Ramos (cell line): ENCODE results near the gene MSRB2.

Experiments
- in situ Hi-C: fragments of 300-500 bp; cut with MboI; formaldehyde crosslinking; loops from one replicate; pipeline ENCODE4 v1.14.3; 2022; ENCODE audit warnings: low sequenced_read_pairs; ENCODE audit not compliant: unreplicated experiment

Gene MSRB2

GRCh38 chr10:23095404-23095965, at the start of gene MSRB2:
MSRB2 (plus strand) TSS chr10:23095579; CDS start chr10:23095609, 30 bp downstream.
- in situ Hi-C loops = no loop called here

DNA sequence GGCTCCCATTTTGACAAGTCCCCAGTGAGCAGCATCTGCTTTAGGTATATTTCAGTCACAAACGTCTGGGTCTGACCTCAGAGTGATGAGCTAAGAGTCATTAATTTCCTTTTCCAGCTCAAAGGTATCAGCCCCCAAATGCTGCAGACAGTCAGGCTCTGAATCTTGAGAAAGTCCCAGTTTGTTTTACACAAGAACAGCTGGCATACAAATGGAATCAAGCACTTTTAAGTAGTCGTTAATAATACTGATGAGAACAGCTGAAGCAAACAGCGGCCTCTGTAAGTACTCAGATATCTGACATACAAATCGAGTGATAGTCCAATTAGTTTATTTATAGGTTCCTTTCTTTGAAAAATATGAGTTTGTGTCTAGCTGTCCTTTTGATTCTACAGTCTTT, 49.4 kb upstream of the MSRB2 start:
- in situ Hi-C loops = no loop called here

- in situ Hi-C loops = no loop called here
Measured at GRCh38 chr10:23047201-23048050, 48.0 kb upstream of the MSRB2 start.

DNA sequence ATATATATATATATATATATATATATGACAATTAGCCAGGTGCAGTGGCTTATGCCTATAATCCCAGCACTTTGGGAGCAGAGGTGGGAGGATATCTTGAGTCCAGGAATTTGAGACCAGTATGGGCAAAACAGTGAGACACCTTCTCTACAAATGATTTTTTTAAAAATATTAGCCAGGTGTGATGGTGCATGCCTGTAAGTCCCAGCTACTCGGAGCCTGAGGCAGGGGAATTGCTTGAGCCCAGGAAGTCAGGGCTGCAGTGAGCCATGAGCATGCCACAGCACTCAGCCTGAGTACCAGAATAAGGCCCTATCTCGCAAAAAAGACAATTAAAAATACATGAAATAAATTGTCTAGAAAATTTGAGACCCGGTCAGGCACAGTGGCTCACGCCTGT, 47.2 kb upstream of the MSRB2 start:
- in situ Hi-C loops = no loop called here

DNA sequence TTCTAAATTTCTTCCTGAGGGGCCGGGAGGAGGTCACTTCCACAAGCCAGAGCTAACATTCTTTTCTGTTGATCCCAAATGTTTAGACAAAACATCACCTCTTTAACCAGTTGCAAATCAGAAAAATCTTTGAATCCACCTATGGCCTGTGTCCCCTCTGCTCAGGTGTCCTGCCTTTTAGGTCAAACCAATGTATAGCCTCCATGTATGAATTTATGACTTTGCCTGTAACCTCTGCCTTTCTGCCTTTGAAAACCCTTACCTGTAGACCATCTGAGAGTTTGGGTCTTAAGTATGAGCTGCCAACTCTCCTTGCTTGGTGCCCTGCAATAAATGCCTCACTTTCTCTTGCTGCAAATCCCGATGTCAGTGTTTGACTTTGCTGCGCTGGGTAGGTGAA, 44.1 kb upstream of the MSRB2 start:
- in situ Hi-C loops = no loop called here

GRCh38 chr10:23051855-23052331, 43.5 kb upstream of the MSRB2 start:
- in situ Hi-C loops = no loop called here

DNA sequence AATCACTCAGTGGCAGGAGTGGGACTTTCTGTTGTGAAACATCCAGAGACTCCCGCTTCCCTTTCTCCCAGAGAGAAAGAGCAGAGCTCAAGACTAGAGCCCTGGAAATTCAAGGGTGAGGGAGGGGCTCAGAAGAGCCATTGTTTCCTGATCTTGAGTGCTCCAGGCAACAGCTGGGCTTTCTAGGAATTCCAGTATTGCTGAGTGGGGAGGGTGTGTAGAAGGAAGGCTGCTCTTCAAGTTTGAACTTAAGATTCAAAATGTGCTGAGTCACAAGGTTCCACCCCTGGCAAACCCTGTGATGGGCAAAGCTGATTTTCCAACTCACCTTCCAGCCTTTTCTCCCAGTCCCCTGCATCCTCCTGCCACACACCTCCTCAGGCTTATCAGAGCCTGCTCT, 42.3 kb upstream of the MSRB2 start:
- in situ Hi-C loops = no loop called here

GRCh38 chr10:23055424-23056185, 39.8 kb upstream of the MSRB2 start:
- in situ Hi-C loops = no loop called here

- in situ Hi-C loops = no loop called here
Measured at GRCh38 chr10:23056186-23056579, 39.2 kb upstream of the MSRB2 start.

DNA sequence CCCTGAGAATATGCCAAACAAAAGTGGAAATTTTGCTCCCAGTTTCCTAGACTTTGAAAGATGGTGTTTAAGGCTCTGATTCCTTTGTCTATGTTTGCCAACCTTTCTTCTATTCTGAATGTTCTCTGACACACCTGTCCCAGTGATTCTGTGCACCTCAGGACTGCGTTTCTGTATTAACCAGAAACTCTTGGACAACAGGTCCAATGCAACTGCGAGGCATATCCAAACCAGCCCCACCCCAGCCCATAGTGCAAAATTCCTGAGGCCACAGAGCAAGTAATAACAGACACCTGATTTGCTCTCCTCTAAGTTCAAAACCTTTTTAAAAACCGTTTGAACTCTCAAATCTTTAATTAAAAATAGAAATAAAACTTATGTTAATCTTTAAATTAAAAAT, 37.0 kb upstream of the MSRB2 start:
- in situ Hi-C loops = no loop called here

DNA sequence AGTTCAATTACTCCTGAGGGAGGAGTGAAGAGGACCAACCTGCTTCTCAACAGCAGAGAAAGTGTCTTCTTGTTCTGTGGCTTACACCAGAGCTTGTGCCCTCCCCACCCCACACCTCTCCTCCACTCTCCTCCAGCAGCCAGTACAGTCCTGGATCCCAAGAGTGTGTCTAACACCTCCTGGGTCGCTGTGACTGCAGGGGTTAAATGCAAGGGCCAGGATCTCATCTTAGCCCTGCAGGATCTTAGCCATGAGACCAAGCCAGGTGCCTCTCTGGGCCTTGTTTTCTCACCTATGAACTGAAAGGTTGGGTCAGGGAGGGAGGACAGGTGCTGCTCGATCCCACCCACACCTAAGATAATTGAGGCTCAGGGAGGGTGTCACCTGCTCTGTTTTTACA, 34.5 kb upstream of the MSRB2 start:
- in situ Hi-C loops = loop anchor here (10.0 kb wide), 1 partner anchor 1066 kb away; no protein-coding TSS in a partner anchor

- in situ Hi-C loops = loop anchor here (10.0 kb wide), 1 partner anchor 1069 kb away; no protein-coding TSS in a partner anchor
Measured at GRCh38 chr10:23063045-23063972, 32.1 kb upstream of the MSRB2 start.

- in situ Hi-C loops = loop anchor here (10.0 kb wide), 1 partner anchor 1069 kb away; no protein-coding TSS in a partner anchor
Measured at GRCh38 chr10:23063973-23064812, 31.2 kb upstream of the MSRB2 start.

DNA sequence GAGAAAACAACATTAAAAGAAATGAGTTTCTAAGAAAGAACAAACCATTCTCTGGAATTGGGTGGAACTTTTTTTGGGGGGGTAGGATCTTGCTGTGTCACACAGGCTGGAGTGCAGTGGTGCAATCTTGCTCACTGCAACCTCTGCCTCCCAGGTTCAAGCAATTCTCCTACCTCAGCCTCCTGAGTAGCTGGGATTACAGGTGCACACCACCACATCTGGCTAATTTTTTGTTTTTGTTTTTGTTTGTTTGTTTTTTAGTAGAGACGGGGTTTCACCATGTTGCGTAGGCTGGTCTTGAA, 30.6 kb upstream of the MSRB2 start:
- in situ Hi-C loops = loop anchor here (10.0 kb wide), 1 partner anchor 1070 kb away; no protein-coding TSS in a partner anchor

- in situ Hi-C loops = loop anchor here (10.0 kb wide), 1 partner anchor 1071 kb away; no protein-coding TSS in a partner anchor
Measured at GRCh38 chr10:23065181-23065948, 30.0 kb upstream of the MSRB2 start.

DNA sequence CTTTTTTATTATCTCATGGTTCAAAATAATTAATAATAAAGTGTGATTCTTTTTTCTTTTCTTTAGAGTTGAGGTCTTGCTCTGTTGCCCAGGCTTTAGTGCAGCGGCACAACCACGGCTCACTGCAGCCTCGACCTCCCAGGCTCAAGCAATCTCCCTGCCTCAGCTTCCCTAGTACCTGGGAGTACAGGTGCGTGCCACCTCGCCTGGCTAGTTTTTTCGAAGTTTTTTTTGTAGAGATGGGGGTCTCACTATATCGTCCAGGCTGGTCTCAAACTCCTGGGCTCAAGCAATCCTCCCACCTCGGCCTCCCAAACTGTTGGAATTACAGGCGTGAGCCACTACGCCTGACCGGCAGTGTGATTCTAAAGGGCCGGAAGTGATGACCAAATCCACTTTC, 28.0 kb upstream of the MSRB2 start:
- in situ Hi-C loops = loop anchor here (10.0 kb wide), 1 partner anchor 1073 kb away; no protein-coding TSS in a partner anchor

DNA sequence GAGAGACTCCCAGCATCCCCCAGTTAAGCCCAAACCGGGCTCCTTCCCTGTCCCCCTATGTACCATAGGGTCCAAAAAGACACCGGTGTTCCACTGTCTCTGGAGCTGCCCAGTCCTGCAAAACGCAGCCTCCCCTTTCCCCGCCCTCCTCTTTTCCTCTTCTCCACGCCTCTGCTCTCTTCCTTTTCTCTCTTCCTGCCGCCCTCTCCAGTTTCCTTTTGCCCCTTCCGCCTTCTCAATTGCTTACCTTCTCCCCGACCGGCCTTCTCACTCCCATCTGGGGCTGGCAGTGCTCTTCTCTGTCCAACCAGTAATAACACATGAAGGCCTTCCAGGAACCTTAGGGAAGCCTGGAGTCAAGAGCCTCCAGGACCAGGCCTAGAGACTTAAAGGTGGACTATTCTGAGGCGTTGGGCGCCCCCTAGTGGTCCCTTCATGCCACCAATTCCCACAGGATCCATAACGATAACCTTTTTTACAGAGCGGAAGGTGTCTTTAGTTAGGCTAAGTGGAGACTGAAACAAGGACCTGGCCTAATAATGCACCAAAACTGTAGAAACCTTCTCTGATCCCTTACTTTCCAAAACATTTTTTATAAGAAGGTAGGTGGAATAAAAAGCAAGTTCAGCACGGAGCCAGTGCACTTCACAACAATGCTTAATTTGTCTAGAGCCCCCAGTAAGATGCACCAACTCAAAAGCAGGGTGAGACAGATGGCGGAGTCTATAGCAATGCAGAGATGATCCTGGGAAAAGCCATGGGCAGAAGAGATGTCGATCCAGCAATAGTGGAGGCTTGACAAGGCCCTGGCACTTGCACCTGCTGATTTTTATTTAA, 27.2 kb upstream of the MSRB2 start:
- in situ Hi-C loops = loop anchor here (10.0 kb wide), 1 partner anchor 1073 kb away; no protein-coding TSS in a partner anchor
